ENCODE measurements around the gene UEVLD. TPM values are rescaled to one million over a fixed set of nuclear protein-coding genes. Genes with fewer than 3 reads are reported as not detected.
A peak's percentile ranks its signal among the peaks of the same experiment; 100 is the strongest.

The UEVLD gene
- total and polyA plus RNA-seq, 9 of the 15 experiments (the other 6 are each of a cell fraction or from before 2014, with no cell fraction given) = 4.7 to 12.6 (median 7.4) TPM

DNA sequence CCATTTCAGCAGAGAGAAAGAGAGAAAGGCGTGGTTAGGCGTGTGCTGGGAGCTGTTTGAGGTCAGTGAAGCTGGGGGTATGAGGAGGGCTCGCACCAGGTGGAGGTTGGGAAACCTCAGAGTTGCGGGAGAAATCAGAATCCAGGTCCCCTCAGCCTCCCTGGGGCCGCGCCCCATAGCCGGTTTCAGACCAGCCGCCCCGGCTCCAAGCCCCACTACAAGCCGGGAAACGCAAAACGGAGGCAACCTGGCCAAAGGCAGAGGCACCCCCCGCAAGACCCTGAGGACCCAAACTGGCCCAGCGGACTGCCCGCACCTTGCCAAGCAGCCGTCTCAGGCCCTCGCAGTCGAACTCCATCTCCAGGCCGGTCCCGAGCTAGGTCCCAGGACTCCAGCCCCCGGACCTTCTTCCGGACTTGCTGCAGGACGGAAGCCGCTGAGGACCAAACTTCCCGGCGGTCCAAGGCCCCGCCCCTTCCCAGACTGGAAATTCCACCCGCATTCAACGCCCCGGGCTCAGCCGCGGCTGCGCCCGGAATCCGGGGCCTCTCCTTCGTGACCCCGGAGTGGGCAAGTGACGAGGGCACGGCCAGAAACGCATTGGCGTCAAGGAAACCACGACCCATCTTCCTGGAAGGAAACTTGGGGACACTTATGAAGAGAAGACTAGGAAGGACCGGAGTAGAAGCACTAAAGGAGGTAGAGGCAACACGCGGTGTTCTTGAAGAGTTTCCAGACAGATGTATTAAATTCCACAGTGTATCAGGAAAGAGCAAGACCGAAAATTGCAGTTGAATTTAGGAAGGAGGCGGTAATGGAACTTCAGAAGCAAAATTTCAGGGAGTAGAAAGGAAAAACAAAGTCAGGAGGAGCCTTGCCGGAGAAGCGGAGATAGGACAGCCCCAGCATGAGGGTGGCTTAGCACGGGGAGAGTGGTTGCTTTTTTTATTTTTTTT is at the start of gene UEVLD (continued):
- TF ChIP-seq SIN3A (IDR thresholded peaks at IDR 0.05; ENCODE audit: borderline replicate concordance in 2 of 2, control insufficient read depth in 1 of 2, low read depth in 2 of 2, low read length in 2 of 2) (peak; percentile 70 to 85; a peak in 2 of 4 replicates), SAP30 (IDR thresholded peaks at IDR 0.05; ENCODE audit: borderline replicate concordance, insufficient read depth, low read depth, low read length, poor library complexity, severe bottlenecking) (peak; percentile 82), CC2D1A (IDR thresholded peaks at IDR 0.05) (0 out of 2 replicates have a peak, but pooled peaks have one; percentile 38), NRF1 (conservative IDR thresholded peaks at IDR 0.05 in 1 of 2, IDR thresholded peaks at IDR 0.05 in 1 of 2) (peak; percentile 85 to 87), ZBTB7A (IDR thresholded peaks at IDR 0.05; ENCODE audit: borderline replicate concordance, control insufficient read depth, low read depth, low read length) (peak; percentile 31; the same call in 1 of the 2 replicates), MTA3 (IDR thresholded peaks at IDR 0.05; ENCODE audit: borderline replicate concordance) (peak; percentile 98), NR2C1 (IDR thresholded peaks at IDR 0.05) (peak; percentile 45; the same call in 1 of the 2 replicates), NR2C1 (tag; IDR thresholded peaks at IDR 0.05) (peak; percentile 68), ETV1 (tag; conservative IDR thresholded peaks at IDR 0.05; ENCODE audit: low read depth) (peak; percentile 88), FOXP1 (CRISPR knock-in tag; IDR thresholded peaks at IDR 0.05) (peak; percentile 21; the same call in 1 of the 2 replicates), POLR2A (conservative IDR thresholded peaks at IDR 0.05) (peak; percentile 83), ZNF212 (CRISPR knock-in tag; IDR thresholded peaks at IDR 0.05) (0 out of 2 replicates have a peak, but pooled peaks have one; percentile 27), ELF2 (CRISPR knock-in tag; IDR thresholded peaks at IDR 0.05) (peak; percentile 90), MYBL2 (IDR thresholded peaks at IDR 0.05; ENCODE audit: low read depth) (no peak), MYBL2 (CRISPR knock-in tag; IDR thresholded peaks at IDR 0.05; ENCODE audit: borderline replicate concordance) (no peak), POLR2H (tag; IDR thresholded peaks at IDR 0.05; ENCODE audit: low read depth) (peak; percentile 31; the same call in 1 of the 2 replicates)
- TF ChIP-seq, protein P1, sequence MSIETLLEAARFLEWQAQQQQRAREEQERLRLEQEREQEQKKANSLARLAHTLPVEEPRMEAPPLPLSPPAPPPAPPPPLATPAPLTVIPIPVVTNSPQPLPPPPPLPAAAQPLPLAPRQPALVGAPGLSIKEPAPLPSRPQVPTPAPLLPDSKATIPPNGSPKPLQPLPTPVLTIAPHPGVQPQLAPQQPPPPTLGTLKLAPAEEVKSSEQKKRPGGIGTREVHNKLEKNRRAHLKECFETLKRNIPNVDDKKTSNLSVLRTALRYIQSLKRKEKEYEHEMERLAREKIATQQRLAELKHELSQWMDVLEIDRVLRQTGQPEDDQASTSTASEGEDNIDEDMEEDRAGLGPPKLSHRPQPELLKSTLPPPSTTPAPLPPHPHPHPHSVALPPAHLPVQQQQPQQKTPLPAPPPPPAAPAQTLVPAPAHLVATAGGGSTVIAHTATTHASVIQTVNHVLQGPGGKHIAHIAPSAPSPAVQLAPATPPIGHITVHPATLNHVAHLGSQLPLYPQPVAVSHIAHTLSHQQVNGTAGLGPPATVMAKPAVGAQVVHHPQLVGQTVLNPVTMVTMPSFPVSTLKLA (conservative IDR thresholded peaks at IDR 0.05) = peak; percentile 47 to 56
- TF ChIP-seq, protein P2, sequence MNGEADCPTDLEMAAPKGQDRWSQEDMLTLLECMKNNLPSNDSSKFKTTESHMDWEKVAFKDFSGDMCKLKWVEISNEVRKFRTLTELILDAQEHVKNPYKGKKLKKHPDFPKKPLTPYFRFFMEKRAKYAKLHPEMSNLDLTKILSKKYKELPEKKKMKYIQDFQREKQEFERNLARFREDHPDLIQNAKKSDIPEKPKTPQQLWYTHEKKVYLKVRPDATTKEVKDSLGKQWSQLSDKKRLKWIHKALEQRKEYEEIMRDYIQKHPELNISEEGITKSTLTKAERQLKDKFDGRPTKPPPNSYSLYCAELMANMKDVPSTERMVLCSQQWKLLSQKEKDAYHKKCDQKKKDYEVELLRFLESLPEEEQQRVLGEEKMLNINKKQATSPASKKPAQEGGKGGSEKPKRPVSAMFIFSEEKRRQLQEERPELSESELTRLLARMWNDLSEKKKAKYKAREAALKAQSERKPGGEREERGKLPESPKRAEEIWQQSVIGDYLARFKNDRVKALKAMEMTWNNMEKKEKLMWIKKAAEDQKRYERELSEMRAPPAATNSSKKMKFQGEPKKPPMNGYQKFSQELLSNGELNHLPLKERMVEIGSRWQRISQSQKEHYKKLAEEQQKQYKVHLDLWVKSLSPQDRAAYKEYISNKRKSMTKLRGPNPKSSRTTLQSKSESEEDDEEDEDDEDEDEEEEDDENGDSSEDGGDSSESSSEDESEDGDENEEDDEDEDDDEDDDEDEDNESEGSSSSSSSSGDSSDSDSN (IDR thresholded peaks at IDR 0.05; ENCODE audit: borderline replicate concordance in 1 of 2, low read depth in 2 of 2, low read length in 2 of 2) = 0 out of 4 replicates have a peak, but pooled peaks of 1 of the 2 experiments have one; percentile 31
- TF ChIP-seq, protein P3, sequence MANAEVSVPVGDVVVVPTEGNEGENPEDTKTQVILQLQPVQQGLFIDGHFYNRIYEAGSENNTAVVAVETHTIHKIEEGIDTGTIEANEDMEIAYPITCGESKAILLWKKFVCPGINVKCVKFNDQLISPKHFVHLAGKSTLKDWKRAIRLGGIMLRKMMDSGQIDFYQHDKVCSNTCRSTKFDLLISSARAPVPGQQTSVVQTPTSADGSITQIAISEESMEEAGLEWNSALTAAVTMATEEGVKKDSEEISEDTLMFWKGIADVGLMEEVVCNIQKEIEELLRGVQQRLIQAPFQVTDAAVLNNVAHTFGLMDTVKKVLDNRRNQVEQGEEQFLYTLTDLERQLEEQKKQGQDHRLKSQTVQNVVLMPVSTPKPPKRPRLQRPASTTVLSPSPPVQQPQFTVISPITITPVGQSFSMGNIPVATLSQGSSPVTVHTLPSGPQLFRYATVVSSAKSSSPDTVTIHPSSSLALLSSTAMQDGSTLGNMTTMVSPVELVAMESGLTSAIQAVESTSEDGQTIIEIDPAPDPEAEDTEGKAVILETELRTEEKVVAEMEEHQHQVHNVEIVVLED (CRISPR knock-in tag; IDR thresholded peaks at IDR 0.05) = 0 out of 2 replicates have a peak, but pooled peaks have one; percentile 20
